SK-N-SH (cell line): ENCODE data around the gene PDE11A. TPM values are rescaled to one million over a fixed set of nuclear protein-coding genes. Genes with fewer than 3 reads are reported as not detected.

Source experiments
- CTCF ChIA-PET: fragments of 300-600, 350-600 bp; formaldehyde crosslinking; extraction: SDS; loops from one replicate; lab custom pipeline; 2021; lab: Yijun Ruan, JAX
- POLR2A ChIA-PET: fragments of 350-600 bp; sonication (Branson Sonifier 250); formaldehyde crosslinking; extraction: SDS; loops from one replicate; lab custom pipeline; 2020; ENCODE audit warnings: antibody characterized with exemption, inconsistent platforms; lab: Yijun Ruan, JAX
- DNase-seq: peaks from one replicate; pipeline ENCODE4 v3.0.0; 2012
- H2AFZ ChIP-seq: fragments of 200-600 bp; sonication (generic); 2 replicates; pipeline ENCODE4 v1.8.1; 2016; ENCODE audit warnings: antibody characterized with exemption, mild to moderate bottlenecking, low read depth
- H3F3A ChIP-seq: fragments of 200-600 bp; sonication (generic); replicated peaks from 2 replicates; pipeline ENCODE3; 2016; ENCODE audit warnings: antibody characterized with exemption, mild to moderate bottlenecking; ENCODE audit not compliant: insufficient read depth
- H3K27ac ChIP-seq, 2 experiments: fragments of 200-500 bp in 1 of 2; fragments of 200-600 bp in 1 of 2; sonication (Bioruptor generic) in 1 of 2; sonication (generic), shearing (Covaris generic) in 1 of 2; 2 replicates each; pipeline versions ENCODE4 v1.5.1 to v1.6.1; 2014 to 2016; ENCODE audit warnings: low read depth in 2 of 2, inconsistent platforms in 1 of 2, low read length in 1 of 2, mild to moderate bottlenecking in 1 of 2, mixed read lengths in 1 of 2
- H3K27me3 ChIP-seq: fragments of 200-600 bp; sonication (generic), shearing (Covaris generic); 2 replicates; pipeline ENCODE4 v1.6.1; 2016; ENCODE audit warnings: mixed run types; ENCODE audit not compliant: insufficient read depth
- H3K36me3 ChIP-seq, 2 experiments: fragments of 200-500 bp in 1 of 2; fragments of 200-600 bp in 1 of 2; sonication (Bioruptor generic) in 1 of 2; sonication (generic) in 1 of 2; replicated peaks in 1 of 2; 2 replicates each; pipeline versions ENCODE3 to v1.5.1; 2014 to 2016; ENCODE audit warnings: low read length in 1 of 2, mild to moderate bottlenecking in 1 of 2; ENCODE audit not compliant: insufficient read depth in 2 of 2, control insufficient read depth in 1 of 2
- H3K4me1 ChIP-seq, 2 experiments: fragments of 200-500 bp in 1 of 2; fragments of 200-600 bp in 1 of 2; sonication (Bioruptor generic) in 1 of 2; sonication (generic), shearing (Covaris generic) in 1 of 2; 2 replicates each; pipeline versions ENCODE4 v1.5.1 to v1.6.1; 2014 to 2016; ENCODE audit warnings: low read depth in 1 of 2, low read length in 1 of 2, mixed run types in 1 of 2; ENCODE audit not compliant: insufficient read depth in 2 of 2, control insufficient read depth in 1 of 2
- H3K4me2 ChIP-seq: fragments of 200-600 bp; sonication (generic), shearing (Covaris generic); 2 replicates; pipeline ENCODE4 v1.6.1; 2017; ENCODE audit warnings: mixed run types
- H3K4me3 ChIP-seq, 2 experiments: fragments of 200-500 bp in 1 of 2; fragments of 200-600 bp in 1 of 2; sonication (Bioruptor generic) in 1 of 2; sonication (generic), shearing (Covaris generic) in 1 of 2; 2 replicates each; pipeline versions ENCODE4 v1.5.1 to v1.8.1; 2014 to 2016; ENCODE audit warnings: low read depth in 2 of 2, inconsistent platforms in 1 of 2, low read length in 1 of 2, mild to moderate bottlenecking in 1 of 2, mixed read lengths in 1 of 2, moderate library complexity in 1 of 2
- H3K79me2 ChIP-seq: fragments of 200-600 bp; sonication (generic); 2 replicates; pipeline ENCODE4 v1.8.1; 2017; ENCODE audit warnings: mild to moderate bottlenecking; ENCODE audit not compliant: insufficient read depth
- H3K9ac ChIP-seq: fragments of 200-600 bp; sonication (generic); 2 replicates; pipeline ENCODE4 v1.6.1; 2017; ENCODE audit warnings: mixed run types
- H3K9me2 ChIP-seq: fragments of 200-600 bp; sonication (generic); 2 replicates; pipeline ENCODE4 v1.6.1; 2017; ENCODE audit warnings: mixed run types
- H3K9me3 ChIP-seq: fragments of 200-600 bp; sonication (generic); 2 replicates; pipeline ENCODE4 v1.6.1; 2017; ENCODE audit warnings: mixed run types, mild to moderate bottlenecking, moderate library complexity
- H4K20me1 ChIP-seq: fragments of 200-600 bp; sonication (generic); 2 replicates; pipeline ENCODE4 v1.6.1; 2017; ENCODE audit warnings: mild to moderate bottlenecking, mixed run types; ENCODE audit not compliant: insufficient read depth
- EZH2phosphoT487 ChIP-seq: fragments of 200-600 bp; sonication (generic); IDR thresholded peaks from 2 replicates; pipeline ENCODE4 v1.6.1; 2017; ENCODE audit warnings: low read depth, mixed run types, mild to moderate bottlenecking, antibody characterized with exemption, moderate library complexity, borderline replicate concordance
- FOXJ3 ChIP-seq: sonication (generic); formaldehyde crosslinking; IDR thresholded peaks from 2 replicates; pipeline ENCODE4 v1.5.1; 2020; ENCODE audit warnings: mild to moderate bottlenecking, missing genetic modification reagents
- GABPA ChIP-seq: IDR thresholded peaks from 2 replicates; pipeline ENCODE4 v1.4.0; 2012; ENCODE audit warnings: low read depth, mild to moderate bottlenecking
- NFIC ChIP-seq: IDR thresholded peaks from 2 replicates; pipeline ENCODE4 v1.4.0; 2012; ENCODE audit warnings: borderline replicate concordance
- NRF1 ChIP-seq: IDR thresholded peaks from 2 replicates; pipeline ENCODE4 v1.6.1; 2012; ENCODE audit warnings: low read depth, mild to moderate bottlenecking, low read length
- RXRA ChIP-seq: IDR thresholded peaks from 2 replicates; pipeline ENCODE4 v1.4.0; 2012; ENCODE audit warnings: low read depth, mild to moderate bottlenecking, borderline replicate concordance
- TEAD4 ChIP-seq: IDR thresholded peaks from 2 replicates; pipeline ENCODE4 v1.4.0; 2012; ENCODE audit warnings: mild to moderate bottlenecking, borderline replicate concordance; ENCODE audit not compliant: insufficient read depth
- USF2 ChIP-seq: fragments of 150-350 bp; IDR thresholded peaks from 2 replicates; pipeline ENCODE4 v1.6.1; 2017; ENCODE audit warnings: antibody characterized with exemption, low read length, low read depth, borderline replicate concordance
- ZBTB33 ChIP-seq: IDR thresholded peaks from 2 replicates; pipeline ENCODE4 v1.4.0; 2012; ENCODE audit warnings: low read depth, borderline replicate concordance
- WGBS: methylation state at CpG from one replicate; pipeline ENCODE4 v1.1.6; 2017; ENCODE audit warnings: low lambda C conversion rate; 5-methylcytosine and 5-hydroxymethylcytosine counted together
- polyA plus RNA-seq, 3 experiments: library from polyadenylated mRNA; depleted of rRNA; stranded (reverse); fragments of >200 nt; gene quantifications; 2 replicates each; pipeline ENCODE4 v1.2.3, GENCODE V29; 2012
- TF ChIP-seq, protein P1 (sequence below): fragments of 200-600 bp; sonication (generic); IDR thresholded peaks from 2 replicates; pipeline ENCODE4 v1.6.1; 2017; ENCODE audit warnings: antibody characterized with exemption, mild to moderate bottlenecking, moderate library complexity

The PDE11A gene
- polyA plus RNA-seq, 1 of the 3 experiments (the other 2 are of a cell fraction) = 0.10 TPM

DNA sequence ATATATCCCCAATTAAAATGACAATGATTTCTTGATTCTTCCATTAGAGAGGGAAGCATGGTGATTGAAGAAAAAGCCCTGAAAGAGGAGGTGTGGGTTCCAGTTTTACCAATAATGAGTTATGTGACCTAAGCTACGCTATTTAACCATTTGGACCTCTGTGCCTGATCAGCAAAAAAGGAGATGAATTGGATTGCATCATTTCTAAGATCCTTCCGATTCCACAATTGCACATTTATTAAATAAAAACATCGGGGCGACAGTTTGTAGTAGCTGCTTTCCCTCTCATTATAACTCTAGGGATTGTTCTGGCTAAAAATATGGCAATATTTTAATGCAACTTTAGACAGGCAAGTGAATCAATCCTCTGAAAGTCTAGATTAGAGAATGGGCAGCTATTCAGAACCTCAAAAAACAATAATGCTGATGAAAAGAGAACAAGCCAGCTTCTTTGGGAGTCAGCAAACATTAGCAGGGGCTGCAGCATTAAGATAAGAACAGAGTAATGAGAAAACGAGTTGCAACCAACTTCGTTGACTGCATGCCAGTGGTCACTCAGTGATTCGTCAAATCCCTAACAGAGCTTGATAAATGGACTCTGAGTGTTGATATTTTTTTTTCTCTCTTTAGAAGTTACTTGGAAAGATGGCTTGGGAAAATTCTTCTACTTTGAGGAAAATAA is 378.8 kb downstream of the PDE11A start (continued):
- TF ChIP-seq, protein P1, sequence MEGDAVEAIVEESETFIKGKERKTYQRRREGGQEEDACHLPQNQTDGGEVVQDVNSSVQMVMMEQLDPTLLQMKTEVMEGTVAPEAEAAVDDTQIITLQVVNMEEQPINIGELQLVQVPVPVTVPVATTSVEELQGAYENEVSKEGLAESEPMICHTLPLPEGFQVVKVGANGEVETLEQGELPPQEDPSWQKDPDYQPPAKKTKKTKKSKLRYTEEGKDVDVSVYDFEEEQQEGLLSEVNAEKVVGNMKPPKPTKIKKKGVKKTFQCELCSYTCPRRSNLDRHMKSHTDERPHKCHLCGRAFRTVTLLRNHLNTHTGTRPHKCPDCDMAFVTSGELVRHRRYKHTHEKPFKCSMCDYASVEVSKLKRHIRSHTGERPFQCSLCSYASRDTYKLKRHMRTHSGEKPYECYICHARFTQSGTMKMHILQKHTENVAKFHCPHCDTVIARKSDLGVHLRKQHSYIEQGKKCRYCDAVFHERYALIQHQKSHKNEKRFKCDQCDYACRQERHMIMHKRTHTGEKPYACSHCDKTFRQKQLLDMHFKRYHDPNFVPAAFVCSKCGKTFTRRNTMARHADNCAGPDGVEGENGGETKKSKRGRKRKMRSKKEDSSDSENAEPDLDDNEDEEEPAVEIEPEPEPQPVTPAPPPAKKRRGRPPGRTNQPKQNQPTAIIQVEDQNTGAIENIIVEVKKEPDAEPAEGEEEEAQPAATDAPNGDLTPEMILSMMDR = no peak

GRCh38 chr2:177692783-177693269 is 379.8 kb downstream of the PDE11A start:
- WGBS = 83% methylated on average over 4 of the region's 4 CpGs

More at GRCh38 chr2:177692783-177693269, 379.8 kb downstream of the PDE11A start:
- Histone ChIP-seq H3K9me2 (no peaks in the 10 kb centered on the region), H3K27me3 (no peaks in the 10 kb centered on the region), H3F3A (no peaks in the 10 kb centered on the region), H3K4me3 (no peak overlapping the region), H4K20me1 (no peaks in the 10 kb centered on the region), H3K4me2 (no peak overlapping the region), H3K9me3 (no peaks in the 10 kb centered on the region), H3K79me2 (no peaks in the 10 kb centered on the region), H3K9ac (no peak overlapping the region), H2AFZ (no peak overlapping the region), H3K4me1 (peaks cover 0 to 2% of the 10 kb centered on the region in 2 experiments; a peak in 1 of 4 replicates), H3K27ac (no peak overlapping the region), H3K36me3 (no peaks in the 10 kb centered on the region)
- TF ChIP-seq USF2 = no peak
- no peak for TF ChIP-seq RXRA
- TF ChIP-seq ZBTB33 = no peak
- TF ChIP-seq NFIC = no peak
- no peak for TF ChIP-seq GABPA
- no peak for TF ChIP-seq FOXJ3
- TF ChIP-seq EZH2phosphoT487 = no peak
- TF ChIP-seq, protein P1 = no peak
- TF ChIP-seq TEAD4 = no peak
- no peak for TF ChIP-seq NRF1
- POLR2A ChIA-PET = no interaction called here
- CTCF ChIA-PET = interaction anchor here (0.9 to 1.7 kb wide), 2 partner anchors 23 to 203 kb away, joined by 3 to 8 read pairs; no protein-coding TSS in a partner anchor
- DNase-seq = no peak
